Breast epithelium (tissue), 3 donors: Measurements from ENCODE around the gene POLR1C.

Source experiments
- CTCF ChIP-seq, 3 donors: fragments of 450-650 bp; IDR thresholded peaks; one replicate each; pipeline ENCODE4 v1.5.1; 2016 to 2017; ENCODE audit warnings: antibody characterized with exemption in 3 of 3, mild to moderate bottlenecking in 3 of 3, moderate library complexity in 3 of 3
- POLR2A ChIP-seq: fragments of 450-650 bp; IDR thresholded peaks from one replicate; pipeline ENCODE4 v1.6.1; 2016; ENCODE audit warnings: antibody characterized with exemption, mild to moderate bottlenecking, moderate library complexity
- POLR2AphosphoS5 ChIP-seq, 3 donors: sonication (generic); formaldehyde crosslinking; IDR thresholded peaks; one replicate each; pipeline ENCODE4 v1.6.1; 2017; ENCODE audit warnings: antibody characterized with exemption in 3 of 3

DNA sequence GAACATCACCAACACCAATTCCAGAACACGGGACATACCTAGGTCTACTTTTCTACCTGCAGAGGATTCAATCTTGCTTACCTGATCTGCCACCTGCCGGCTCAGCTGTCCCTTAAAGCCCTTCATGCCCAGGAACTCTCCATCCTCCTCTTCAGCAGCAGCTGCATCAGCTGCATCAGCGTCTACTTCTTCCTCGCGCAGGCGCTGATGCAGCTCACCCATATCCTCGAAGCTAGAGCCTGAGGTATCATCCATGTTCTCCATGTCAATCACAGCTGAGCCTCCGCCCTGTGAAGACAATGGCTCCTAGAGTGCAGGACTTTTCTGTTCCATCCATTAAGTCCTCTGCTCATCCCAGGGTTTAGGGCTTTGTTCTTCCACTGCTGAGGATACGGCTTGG lies 1.1 kb upstream of the POLR1C start:
- TF ChIP-seq POLR2A (no peak), CTCF (IDR thresholded peaks at IDR 0.05) (no peak), POLR2AphosphoS5 (IDR thresholded peaks at IDR 0.05) (no peak)
